ENCODE results near the gene NINJ2. TPM values are rescaled to one million over a fixed set of nuclear protein-coding genes. Genes with fewer than 3 reads are reported as not detected.

The NINJ2 gene
- total RNA-seq, 1 experiment from 2014 or later, result not detected

- Histone ChIP-seq H3K4me1 (replicated peaks) (no peaks in the 10 kb centered on the region), H3K36me3 (no peaks in the 10 kb centered on the region), H3K27ac (no peak overlapping the region), H3K4me3 (no peak overlapping the region), H3K27me3 (replicated peaks) (peaks cover 4% of the 10 kb centered on the region; the same call in 1 of the 2 replicates), H3K9me3 (replicated peaks) (peaks cover 2% of the 10 kb centered on the region; the same call in 1 of the 2 replicates)
- no peak for DNase-seq (ENCODE audit: low read depth in 1 of 2, low spot score in 2 of 2)
Measured at GRCh38 chr12:527241-527640, 136.0 kb downstream of the NINJ2 start.

DNA sequence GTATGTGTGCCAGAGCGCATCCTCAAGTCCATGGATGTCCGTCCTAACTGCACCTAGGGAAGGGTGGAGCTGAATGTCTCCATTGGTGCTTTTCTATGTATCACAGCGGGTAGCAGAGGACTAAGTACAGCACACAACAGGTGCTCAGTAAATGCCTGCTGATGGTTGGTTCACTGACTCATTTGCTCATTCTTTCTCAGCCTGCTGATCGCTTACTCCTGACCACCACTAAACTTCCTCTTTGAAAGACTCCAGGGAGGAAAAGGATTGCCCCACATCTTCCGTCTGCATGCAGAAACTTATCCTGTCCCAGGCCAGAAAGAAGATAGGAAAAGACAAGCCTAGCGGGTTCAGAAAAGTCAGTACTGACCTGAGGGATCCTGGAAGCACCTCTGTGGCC, 137.2 kb downstream of the NINJ2 start:
- Histone ChIP-seq H3K27ac (no peak overlapping the region), H3K27me3 (replicated peaks) (peaks cover 8% of the 10 kb centered on the region; the same call in 1 of the 2 replicates), H3K4me3 (no peak overlapping the region), H3K4me1 (replicated peaks) (no peaks in the 10 kb centered on the region), H3K9me3 (replicated peaks) (peaks cover 2% of the 10 kb centered on the region; the same call in 1 of the 2 replicates), H3K36me3 (no peaks in the 10 kb centered on the region)
- DNase-seq (ENCODE audit: low read depth in 1 of 2, low spot score in 2 of 2), result no peak

GRCh38 chr12:524167-524951, 138.9 kb downstream of the NINJ2 start:
- Histone ChIP-seq H3K4me3 (no peak overlapping the region), H3K9me3 (replicated peaks) (peaks cover 2% of the 10 kb centered on the region; the same call in 1 of the 2 replicates), H3K27me3 (replicated peaks) (peaks cover 12% of the 10 kb centered on the region; the same call in 1 of the 2 replicates), H3K36me3 (no peaks in the 10 kb centered on the region), H3K4me1 (replicated peaks) (no peaks in the 10 kb centered on the region), H3K27ac (no peak overlapping the region)
- DNase-seq (ENCODE audit: low read depth in 1 of 2, low spot score in 2 of 2), result no peak

DNA sequence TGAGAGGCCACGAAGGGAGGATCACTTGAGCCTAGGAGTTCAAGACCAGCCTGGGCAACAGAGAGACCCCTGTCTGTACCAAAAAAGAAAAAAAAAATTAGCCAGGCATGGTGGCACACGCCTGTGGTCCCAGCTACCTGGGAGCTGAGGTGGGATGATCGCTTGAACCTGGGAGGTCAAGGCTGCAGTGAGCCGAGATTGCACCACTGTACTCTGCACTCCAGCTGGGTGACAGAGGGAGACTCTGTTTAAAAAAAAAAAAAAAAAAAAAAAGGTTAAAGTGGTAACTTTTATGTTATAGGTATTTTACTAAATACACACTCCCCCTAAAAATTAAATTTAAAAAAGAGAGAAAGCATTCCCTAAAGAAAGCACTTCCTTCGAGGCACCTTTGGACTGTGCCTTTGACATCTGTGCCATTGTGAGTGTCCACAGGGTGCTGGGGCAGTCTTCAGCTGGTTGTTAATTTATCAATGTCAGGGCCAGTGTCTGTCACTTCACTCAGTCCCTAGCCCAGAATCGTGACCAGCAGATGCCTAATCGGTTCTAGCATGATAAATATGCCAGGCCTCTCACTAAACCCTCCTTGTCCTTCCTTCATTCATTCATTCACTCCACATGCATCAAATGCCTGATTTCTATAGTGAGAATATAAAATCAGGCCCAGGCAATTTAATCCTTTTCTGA, 140.4 kb downstream of the NINJ2 start:
- DNase-seq (ENCODE audit: low read depth in 1 of 2, low spot score in 2 of 2), result no peak
- Histone ChIP-seq H3K4me3 (no peak overlapping the region), H3K4me1 (replicated peaks) (no peaks in the 10 kb centered on the region), H3K36me3 (no peaks in the 10 kb centered on the region), H3K27me3 (replicated peaks) (peaks cover 26% of the 10 kb centered on the region), H3K27ac (no peak overlapping the region), H3K9me3 (replicated peaks) (no peaks in the 10 kb centered on the region)

GRCh38 chr12:520119-520518, 143.1 kb downstream of the NINJ2 start:
- H3K27me3 ChIP-seq (replicated peaks), result peaks cover 40% of the 10 kb centered on the region
- no peak for DNase-seq (ENCODE audit: low read depth in 1 of 2, low spot score in 2 of 2)
- no peaks in the 10 kb centered on the region for H3K4me1 ChIP-seq (replicated peaks)
- H3K27ac ChIP-seq, result no peak overlapping the region
- H3K4me3 ChIP-seq, result no peak overlapping the region
- 0 out of 2 replicates have a peak, but pooled peaks cover 3% of the 10 kb centered on the region for H3K9me3 ChIP-seq (replicated peaks)
- H3K36me3 ChIP-seq, result no peaks in the 10 kb centered on the region

- Histone ChIP-seq H3K4me1 (replicated peaks) (no peaks in the 10 kb centered on the region), H3K27ac (no peak overlapping the region), H3K4me3 (no peak overlapping the region), H3K27me3 (replicated peaks) (peaks cover 38% of the 10 kb centered on the region), H3K36me3 (no peaks in the 10 kb centered on the region), H3K9me3 (replicated peaks) (0 out of 2 replicates have a peak, but pooled peaks cover 3% of the 10 kb centered on the region)
- no peak for DNase-seq (ENCODE audit: low read depth in 1 of 2, low spot score in 2 of 2)
Measured at GRCh38 chr12:517538-517937, 145.7 kb downstream of the NINJ2 start.

Other genes starting within 250 kb of the NINJ2 start
- gene B4GALNT3, start 203.5 kb downstream of the NINJ2 start, total RNA-seq (2014; rRNA removed; shearing (Covaris generic)), result not detected in 2 replicates
- gene WNK1, start 89.1 kb upstream of the NINJ2 start, total RNA-seq (2014; rRNA removed; shearing (Covaris generic)), result 18.5 and 55.3 TPM in 2 replicates

Measured in SJSA1 (cell line).